ENCODE measurements around the gene ARHGAP26.
"Not testable (repeated sequence)": the region's sequence is repeated elsewhere in the genome, so short reads cannot be mapped to it uniquely, and the experiment has no call there.

ARHGAP26 gene

GRCh38 chr5:142913728-142914338 is 143.7 kb downstream of the ARHGAP26 start:
- DNase-seq: no peak

GRCh38 chr5:142915038-142915437 is 144.9 kb downstream of the ARHGAP26 start:
- DNase-seq: no peak

GRCh38 chr5:142915813-142916424 is 145.7 kb downstream of the ARHGAP26 start:
- DNase-seq: peak; percentile 8

GRCh38 chr5:142918959-142919635 is 148.9 kb downstream of the ARHGAP26 start:
- no peak for DNase-seq

- DNase-seq: no peak
These were observed 150.9 kb downstream of the ARHGAP26 start for GRCh38 chr5:142920849-142921612.

GRCh38 chr5:142922223-142922952 is 152.2 kb downstream of the ARHGAP26 start:
- peak; percentile 38 for DNase-seq

GRCh38 chr5:142924135-142924883 is 154.1 kb downstream of the ARHGAP26 start:
- no peak for DNase-seq

- DNase-seq: no peak
These were observed 155.6 kb downstream of the ARHGAP26 start for GRCh38 chr5:142925795-142926194.

GRCh38 chr5:142926549-142926948 is 156.4 kb downstream of the ARHGAP26 start:
- no peak for DNase-seq

- not testable (repeated sequence) for DNase-seq
These were observed 158.8 kb downstream of the ARHGAP26 start for GRCh38 chr5:142928999-142929398.

GRCh38 chr5:142929587-142929986 is 159.4 kb downstream of the ARHGAP26 start:
- no peak for DNase-seq

GRCh38 chr5:142930395-142931110 is 160.4 kb downstream of the ARHGAP26 start:
- DNase-seq: no peak

- DNase-seq: no peak
These were observed 161.9 kb downstream of the ARHGAP26 start for GRCh38 chr5:142931896-142932686.

GRCh38 chr5:142934051-142934762 is 164.0 kb downstream of the ARHGAP26 start:
- peak; percentile 65 for DNase-seq

GRCh38 chr5:142935014-142935413 is 164.8 kb downstream of the ARHGAP26 start:
- DNase-seq: no peak

- DNase-seq: no peak
These were observed 167.2 kb downstream of the ARHGAP26 start for GRCh38 chr5:142937374-142937773.

- DNase-seq: no peak
These were observed 168.2 kb downstream of the ARHGAP26 start for GRCh38 chr5:142938266-142938880.

- no peak for DNase-seq
These were observed 168.8 kb downstream of the ARHGAP26 start for GRCh38 chr5:142939006-142939405.

GRCh38 chr5:142939884-142940283 is 169.7 kb downstream of the ARHGAP26 start:
- DNase-seq: no peak

Measured in NCI-H1105 treated with DMSO at 0.1 percent for 48 hours (cell line).